PC-3 (cell line): ENCODE results near the gene FAM89B.

Experiments
- CTCF ChIP-seq: fragments of 300-600 bp; sonication (generic); conservative IDR thresholded peaks from 2 replicates; pipeline ENCODE4 v1.5.1; 2017; ENCODE audit warnings: antibody characterized with exemption, low read depth, mild to moderate bottlenecking, low read length
- EZH2 ChIP-seq: fragments of 300-600 bp; sonication (generic); IDR thresholded peaks from one replicate; pipeline ENCODE4 v1.6.1; 2017; ENCODE audit warnings: antibody characterized with exemption, mild to moderate bottlenecking, low read length; ENCODE audit not compliant: unreplicated experiment

- TF ChIP-seq CTCF: no peak
- TF ChIP-seq EZH2: no peak
Measured at GRCh38 chr11:65537620-65538231, 34.6 kb upstream of the FAM89B start.
